IMR-90 (cell line): ENCODE data around the gene LRRC75A. TPM values are rescaled to one million over a fixed set of nuclear protein-coding genes. Genes with fewer than 3 reads are reported as not detected.

Experiments used
- ATAC-seq: fragments of 200-7000 bp; cut with Tn5 transposase; 2 replicates; pipeline ENCODE4 v1.9.1; 2020; ENCODE audit warnings: low read depth, mild to moderate bottlenecking, moderate library complexity
- BruUV-seq: library from RNA; stranded (reverse); fragments of 400-500 nt; replicated peaks from 2 replicates; lab custom pipeline; 2021; lab: Mats Ljungman, UMichigan
- CTCF ChIA-PET: fragments of 300-600 bp; formaldehyde crosslinking; extraction: SDS; loops from one replicate; lab custom pipeline; 2021; ENCODE audit warnings: antibody characterized with exemption; lab: Yijun Ruan, JAX
- POLR2A ChIA-PET: fragments of 300-600 bp; sonication (Branson Sonifier 250); formaldehyde crosslinking; loops from one replicate; lab custom pipeline; 2022; ENCODE audit warnings: antibody characterized with exemption; ENCODE audit not compliant: unreplicated experiment; lab: Charles Lee
- DNase-seq: peaks from one replicate; pipeline ENCODE4 v3.0.0; 2013
- H2AFZ ChIP-seq: replicated peaks from 2 replicates; pipeline ENCODE3; 2013; ENCODE audit warnings: low read length, mild to moderate bottlenecking; ENCODE audit not compliant: poor library complexity
- H2AK5ac ChIP-seq: 2 replicates; pipeline ENCODE4 v1.6.1; 2013; ENCODE audit warnings: low read depth, low read length, inconsistent platforms
- H2AK9ac ChIP-seq: replicated peaks from 2 replicates; pipeline ENCODE3; 2013; ENCODE audit warnings: mild to moderate bottlenecking, low read depth, low read length, moderate library complexity; ENCODE audit not compliant: poor library complexity
- H2BK120ac ChIP-seq: 2 replicates; pipeline ENCODE4 v1.6.1; 2013; ENCODE audit warnings: low read depth, low read length, inconsistent platforms
- H2BK15ac ChIP-seq: 3 replicates; pipeline ENCODE4 v1.6.1; 2013; ENCODE audit warnings: low read depth, low read length, inconsistent platforms
- H2BK20ac ChIP-seq: 2 replicates; pipeline ENCODE4 v1.6.1; 2013; ENCODE audit warnings: low read depth, mild to moderate bottlenecking, inconsistent platforms, low read length, moderate library complexity
- H2BK5ac ChIP-seq: 2 replicates; pipeline ENCODE4 v1.6.1; 2013; ENCODE audit warnings: mild to moderate bottlenecking, low read depth, low read length, inconsistent platforms; ENCODE audit not compliant: poor library complexity, severe bottlenecking
- H3K14ac ChIP-seq: replicated peaks from 2 replicates; pipeline ENCODE4 v1.6.1; 2013; ENCODE audit warnings: low read depth, low read length, inconsistent platforms
- H3K18ac ChIP-seq: 2 replicates; pipeline ENCODE4 v1.6.1; 2013; ENCODE audit warnings: low read depth, low read length, control low read depth
- H3K23ac ChIP-seq: 2 replicates; pipeline ENCODE4 v1.6.1; 2013; ENCODE audit warnings: low read depth, low read length, inconsistent platforms
- H3K27ac ChIP-seq: 2 replicates; pipeline ENCODE4 v1.5.1; 2013; ENCODE audit warnings: mild to moderate bottlenecking, control low read depth, low read length; ENCODE audit not compliant: insufficient read depth
- H3K27me3 ChIP-seq: 2 replicates; pipeline ENCODE4 v1.6.1; 2013; ENCODE audit warnings: low read length; ENCODE audit not compliant: control insufficient read depth, insufficient read depth
- H3K36me3 ChIP-seq: 2 replicates; pipeline ENCODE4 v1.6.1; 2013; ENCODE audit warnings: low read length, mixed read lengths; ENCODE audit not compliant: control insufficient read depth, insufficient read depth
- H3K4ac ChIP-seq: 2 replicates; pipeline ENCODE4 v1.6.1; 2013; ENCODE audit warnings: low read depth, low read length, inconsistent platforms
- H3K4me1 ChIP-seq: 2 replicates; pipeline ENCODE4 v1.6.1; 2013; ENCODE audit warnings: low read length, mixed read lengths; ENCODE audit not compliant: control insufficient read depth, insufficient read depth
- H3K4me2 ChIP-seq: 2 replicates; pipeline ENCODE4 v1.6.1; 2013; ENCODE audit warnings: low read depth, mild to moderate bottlenecking, control low read depth, low read length, moderate library complexity
- H3K4me3 ChIP-seq: 2 replicates; pipeline ENCODE4 v1.5.1; 2013; ENCODE audit warnings: low read depth, mild to moderate bottlenecking, control low read depth, low read length, moderate library complexity; ENCODE audit not compliant: insufficient read depth
- H3K56ac ChIP-seq: 2 replicates; pipeline ENCODE4 v1.6.1; 2013; ENCODE audit warnings: low read length, inconsistent platforms; ENCODE audit not compliant: insufficient read depth; ENCODE audit errors: extremely low read depth
- H3K79me1 ChIP-seq, 2 experiments: 2 replicates each; pipeline ENCODE4 v1.6.1; 2013; ENCODE audit warnings: low read length in 2 of 2, inconsistent platforms in 1 of 2, low read depth in 1 of 2
- H3K9ac ChIP-seq: 2 replicates; pipeline ENCODE4 v1.6.1; 2013; ENCODE audit warnings: low read depth, low read length, control low read depth
- H3K9me1 ChIP-seq: 2 replicates; pipeline ENCODE4 v1.6.1; 2013; ENCODE audit warnings: low read length, inconsistent platforms; ENCODE audit not compliant: insufficient read depth
- H3K9me3 ChIP-seq: 2 replicates; pipeline ENCODE4 v1.6.1; 2013; ENCODE audit warnings: low read length; ENCODE audit not compliant: control insufficient read depth, insufficient read depth
- H4K20me1 ChIP-seq: 2 replicates; pipeline ENCODE4 v1.6.1; 2013; ENCODE audit warnings: low read length, inconsistent platforms; ENCODE audit not compliant: insufficient read depth
- H4K5ac ChIP-seq: 2 replicates; pipeline ENCODE4 v1.6.1; 2013; ENCODE audit warnings: mild to moderate bottlenecking, low read depth, low read length, control low read depth
- H4K8ac ChIP-seq, 2 experiments: 2 replicates each; pipeline ENCODE4 v1.6.1; 2013; ENCODE audit warnings: low read depth in 2 of 2, low read length in 2 of 2, control low read depth in 1 of 2, inconsistent platforms in 1 of 2
- H4K91ac ChIP-seq: 2 replicates; pipeline ENCODE4 v1.6.1; 2013; ENCODE audit warnings: low read depth, low read length, inconsistent platforms; ENCODE audit not compliant: insufficient read depth
- CEBPB ChIP-seq: IDR thresholded peaks from 2 replicates; pipeline ENCODE4 v1.6.1; 2012; ENCODE audit warnings: low read depth, low read length, improper control_type of control experiment
- CHD1 ChIP-seq: IDR thresholded peaks from 2 replicates; pipeline ENCODE4 v1.6.1; 2012; ENCODE audit warnings: low read depth, low read length, improper control_type of control experiment
- MAZ ChIP-seq: IDR thresholded peaks from 2 replicates; pipeline ENCODE4 v1.6.1; 2012; ENCODE audit warnings: low read depth, mild to moderate bottlenecking, low read length, improper control_type of control experiment, moderate library complexity, borderline replicate concordance
- MXI1 ChIP-seq: IDR thresholded peaks from 2 replicates; pipeline ENCODE4 v1.6.1; 2012; ENCODE audit warnings: low read depth, mild to moderate bottlenecking, low read length, moderate library complexity, borderline replicate concordance
- NFE2L2 ChIP-seq: fragments of 150-350 bp; IDR thresholded peaks from 2 replicates; pipeline ENCODE4 v1.6.1; 2016; ENCODE audit warnings: low read depth, mild to moderate bottlenecking, low read length
- RCOR1 ChIP-seq: IDR thresholded peaks from 2 replicates; pipeline ENCODE4 v1.6.1; 2012; ENCODE audit warnings: mild to moderate bottlenecking, low read length, improper control_type of control experiment; ENCODE audit not compliant: insufficient replicate concordance
- WGBS, 2 experiments: methylation state at CpG; one replicate each; pipeline versions ENCODE4 v1.1.5 to v1.1.7; 2013; ENCODE audit warnings: missing lambda C conversion rate in 2 of 2; ENCODE audit not compliant: insufficient read length in 1 of 2; ENCODE audit errors: extremely low coverage in 2 of 2; 5-methylcytosine and 5-hydroxymethylcytosine counted together
- dilution Hi-C: fragments of 300-500 bp; cut with HindIII; formaldehyde crosslinking; loops from one replicate; pipeline ENCODE4 v1.14.3; 2018; ENCODE audit warnings: low sequenced_read_pairs; ENCODE audit not compliant: unreplicated experiment
- in situ Hi-C: fragments of 300-500 bp; cut with MboI; formaldehyde crosslinking; loops from 3 replicates; pipeline ENCODE4 v1.14.3; 2019; ENCODE audit warnings: low sequenced_read_pairs, inconsistent platforms, mixed read lengths
- intact Hi-C: fragments of 100-400 bp; cut with micrococcal nuclease; formaldehyde crosslinking; loops from 2 replicates; pipeline ENCODE4 v1.10.0; 2022
- polyA plus RNA-seq, 3 experiments: library from polyadenylated mRNA; depleted of rRNA; stranded (reverse); fragments of >200 nt; gene quantifications; 2 replicates each; pipeline ENCODE4 v1.2.3, GENCODE V29; 2012; ENCODE audit warnings: low replicate concordance in 1 of 3
- total RNA-seq: library from RNA; depleted of rRNA; stranded (reverse); fragments of >200 nt; gene quantifications from 2 replicates; pipeline ENCODE4 v1.2.3, GENCODE V29; 2012
- TF ChIP-seq, protein P1 (sequence below): fragments of 150-350 bp; IDR thresholded peaks from 2 replicates; pipeline ENCODE4 v1.6.1; 2017; ENCODE audit warnings: mild to moderate bottlenecking, antibody characterized with exemption, low read length, low read depth

Gene LRRC75A
- total and polyA plus RNA-seq, 2 of the 4 experiments (the other 2 are of a cell fraction) = 0.72 to 1.0 TPM

- DNase-seq (no peak), ATAC-seq (no peak)
- H2AK5ac ChIP-seq = 0 out of 2 replicates have a peak overlapping the region, but pooled peaks have one; percentile 51
- dilution Hi-C loops = no loop called here
- H3K23ac ChIP-seq = no peak overlapping the region
- ChIA-PET CTCF (interaction anchor here (0.5 to 2.1 kb wide), 3 partner anchors 10 to 19 kb away, joined by 4 to 5 read pairs (median 5); no protein-coding TSS in a partner anchor), POLR2A (no interaction called here)
- H2BK120ac ChIP-seq = no peak overlapping the region
- no peak overlapping the region for H3K18ac ChIP-seq
- no peak overlapping the region for H3K56ac ChIP-seq
- no peaks in the 10 kb centered on the region; the same call in 1 of the 2 replicates for H4K20me1 ChIP-seq
- no peak overlapping the region for H3K4me2 ChIP-seq
- no peak overlapping the region for H3K14ac ChIP-seq
- no TSS peak for BruUV-seq
- no peak overlapping the region for H3K4ac ChIP-seq
- intact Hi-C loops = no loop called here
- H2BK15ac ChIP-seq = no peak overlapping the region
- no peak overlapping the region for H4K91ac ChIP-seq
- no peaks in the 10 kb centered on the region for H3K27me3 ChIP-seq
- H4K5ac ChIP-seq = no peak overlapping the region
- H3K9ac ChIP-seq = no peak overlapping the region
- H4K8ac ChIP-seq = no peak overlapping the region
- no peak overlapping the region for H2AK9ac ChIP-seq
- H3K79me1 ChIP-seq = peaks cover 0 to 24% of the 10 kb centered on the region in 2 experiments; a peak in 2 of 4 replicates
- H3K9me1 ChIP-seq = peaks cover 6% of the 10 kb centered on the region; the same call in 1 of the 2 replicates
- 100% methylated on average over 1 of the region's 9 CpGs; no CpG with 5 or more reads in 1 of the 2 experiments for WGBS, 2 experiments
- no peak overlapping the region for H3K4me3 ChIP-seq
- H2BK20ac ChIP-seq = no peak overlapping the region
- no peak for TF ChIP-seq RCOR1
- no peak for TF ChIP-seq MAZ
- no peak for TF ChIP-seq MXI1
- no peak for TF ChIP-seq CEBPB
- TF ChIP-seq, protein P1, sequence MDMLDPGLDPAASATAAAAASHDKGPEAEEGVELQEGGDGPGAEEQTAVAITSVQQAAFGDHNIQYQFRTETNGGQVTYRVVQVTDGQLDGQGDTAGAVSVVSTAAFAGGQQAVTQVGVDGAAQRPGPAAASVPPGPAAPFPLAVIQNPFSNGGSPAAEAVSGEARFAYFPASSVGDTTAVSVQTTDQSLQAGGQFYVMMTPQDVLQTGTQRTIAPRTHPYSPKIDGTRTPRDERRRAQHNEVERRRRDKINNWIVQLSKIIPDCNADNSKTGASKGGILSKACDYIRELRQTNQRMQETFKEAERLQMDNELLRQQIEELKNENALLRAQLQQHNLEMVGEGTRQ = no peak
- TF ChIP-seq CHD1 = no peak
- TF ChIP-seq NFE2L2 = no peak
- H2AFZ ChIP-seq = no peak overlapping the region
- H2BK5ac ChIP-seq = no peak overlapping the region
- in situ Hi-C loops = no loop called here
- H3K36me3 ChIP-seq = peaks cover 10% of the 10 kb centered on the region; the same call in 1 of the 2 replicates
- peaks cover 6% of the 10 kb centered on the region for H3K4me1 ChIP-seq
- no peak overlapping the region for H3K27ac ChIP-seq
- no peaks in the 10 kb centered on the region for H3K9me3 ChIP-seq
These were observed 62.9 kb downstream of the LRRC75A start for GRCh38 chr17:16429083-16429482.
